HG03280 (cell line): ENCODE results near the gene NOP58.
"Not testable (repeated sequence)": the region's sequence is repeated elsewhere in the genome, so short reads cannot be mapped to it uniquely, and the experiment has no call there.

Experiments used
- ATAC-seq: cut with Tn5 transposase; IDR thresholded peaks from one replicate; pipeline ENCODE4 v1.9.1; 2021; ENCODE audit warnings: mild to moderate bottlenecking, moderate library complexity; ENCODE audit not compliant: unreplicated experiment

The NOP58 gene, protein sequence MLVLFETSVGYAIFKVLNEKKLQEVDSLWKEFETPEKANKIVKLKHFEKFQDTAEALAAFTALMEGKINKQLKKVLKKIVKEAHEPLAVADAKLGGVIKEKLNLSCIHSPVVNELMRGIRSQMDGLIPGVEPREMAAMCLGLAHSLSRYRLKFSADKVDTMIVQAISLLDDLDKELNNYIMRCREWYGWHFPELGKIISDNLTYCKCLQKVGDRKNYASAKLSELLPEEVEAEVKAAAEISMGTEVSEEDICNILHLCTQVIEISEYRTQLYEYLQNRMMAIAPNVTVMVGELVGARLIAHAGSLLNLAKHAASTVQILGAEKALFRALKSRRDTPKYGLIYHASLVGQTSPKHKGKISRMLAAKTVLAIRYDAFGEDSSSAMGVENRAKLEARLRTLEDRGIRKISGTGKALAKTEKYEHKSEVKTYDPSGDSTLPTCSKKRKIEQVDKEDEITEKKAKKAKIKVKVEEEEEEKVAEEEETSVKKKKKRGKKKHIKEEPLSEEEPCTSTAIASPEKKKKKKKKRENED

DNA sequence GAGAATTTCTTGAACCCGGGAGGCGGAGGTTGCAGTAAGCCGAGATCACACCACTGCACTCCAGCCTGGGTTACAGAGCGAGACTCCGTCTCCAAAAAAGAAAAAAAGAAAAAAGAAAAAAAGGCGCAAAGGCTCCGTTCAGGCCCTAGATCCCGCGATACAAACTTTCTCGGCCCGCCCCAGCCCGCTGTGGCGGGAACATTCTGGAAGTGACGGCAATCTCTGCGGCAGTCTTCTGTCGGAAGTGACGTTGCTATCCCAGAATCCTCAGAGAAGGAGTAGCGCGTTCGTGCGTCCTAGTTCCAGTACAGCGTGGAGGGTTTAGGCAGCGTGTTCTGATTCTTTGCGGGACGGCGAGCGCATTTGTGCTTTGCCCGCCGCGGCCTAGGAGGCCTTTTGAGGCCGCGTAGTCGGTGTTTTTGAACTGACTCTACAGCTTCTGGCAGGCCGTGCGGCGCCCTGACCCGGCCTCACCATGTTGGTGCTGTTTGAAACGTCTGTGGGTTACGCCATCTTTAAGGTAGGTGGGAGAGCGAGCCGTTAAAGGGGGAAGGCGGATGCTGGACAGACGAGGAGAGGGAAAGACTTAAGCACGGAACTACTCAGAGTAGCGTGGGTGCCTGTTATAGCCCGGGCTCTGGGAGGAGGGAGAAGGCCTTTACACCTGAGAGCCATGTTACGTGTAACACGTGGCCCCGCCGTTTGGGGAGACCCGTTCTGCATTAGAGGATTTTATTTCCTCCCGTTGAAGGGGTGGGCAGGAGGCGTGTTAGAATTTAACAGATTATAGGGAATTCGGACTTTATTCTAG, at the start of gene NOP58:
Gene NOP58, plus strand, starts transcription at position 297 of the 811 bp plus-strand sequence. Its CDS starts 179 bp downstream, at position 476.
- ATAC-seq: peak; percentile 88

DNA sequence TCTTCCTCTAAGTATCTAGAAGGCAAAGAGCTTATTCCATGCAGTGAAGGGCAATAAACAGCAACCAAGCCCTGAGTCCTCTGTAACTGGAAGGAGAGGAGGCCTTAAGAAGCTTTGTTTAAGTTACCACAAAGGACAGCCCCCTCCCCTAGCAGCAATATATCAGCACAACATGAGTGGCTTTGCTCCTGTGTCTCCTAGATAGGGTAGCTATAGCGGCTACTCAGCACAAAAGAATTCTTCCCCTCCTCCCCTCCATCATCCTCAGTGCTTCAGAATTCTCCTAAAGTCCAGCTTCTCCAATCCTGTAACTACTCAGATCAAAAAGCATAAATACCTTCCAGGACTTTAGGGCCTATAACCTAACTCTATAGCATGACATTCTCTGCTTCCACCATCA, 43.7 kb upstream of the NOP58 start:
- ATAC-seq: no peak

DNA sequence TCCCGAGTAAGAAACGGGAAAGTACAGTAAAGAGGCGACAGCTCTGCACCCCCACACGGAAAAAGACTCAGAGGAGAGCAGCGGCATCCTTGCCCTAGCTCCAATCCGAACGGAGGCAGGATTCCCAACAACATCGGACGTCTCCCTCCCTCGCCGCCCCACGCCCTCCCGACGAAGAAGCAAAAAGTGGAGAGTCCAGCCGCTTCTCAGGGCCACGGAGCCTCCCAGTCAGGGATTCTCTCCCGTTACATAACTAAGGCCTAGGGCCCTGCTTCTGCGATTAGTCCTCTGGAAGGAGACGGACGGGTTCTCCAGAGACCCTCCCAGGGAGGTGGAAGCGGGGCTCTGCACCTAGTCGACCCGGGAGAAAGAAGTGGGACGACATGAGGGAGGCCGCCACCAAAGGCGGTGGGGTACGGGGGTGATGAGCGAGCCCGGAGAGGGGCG, 27.8 kb upstream of the NOP58 start:
- peak; percentile 34 for ATAC-seq

DNA sequence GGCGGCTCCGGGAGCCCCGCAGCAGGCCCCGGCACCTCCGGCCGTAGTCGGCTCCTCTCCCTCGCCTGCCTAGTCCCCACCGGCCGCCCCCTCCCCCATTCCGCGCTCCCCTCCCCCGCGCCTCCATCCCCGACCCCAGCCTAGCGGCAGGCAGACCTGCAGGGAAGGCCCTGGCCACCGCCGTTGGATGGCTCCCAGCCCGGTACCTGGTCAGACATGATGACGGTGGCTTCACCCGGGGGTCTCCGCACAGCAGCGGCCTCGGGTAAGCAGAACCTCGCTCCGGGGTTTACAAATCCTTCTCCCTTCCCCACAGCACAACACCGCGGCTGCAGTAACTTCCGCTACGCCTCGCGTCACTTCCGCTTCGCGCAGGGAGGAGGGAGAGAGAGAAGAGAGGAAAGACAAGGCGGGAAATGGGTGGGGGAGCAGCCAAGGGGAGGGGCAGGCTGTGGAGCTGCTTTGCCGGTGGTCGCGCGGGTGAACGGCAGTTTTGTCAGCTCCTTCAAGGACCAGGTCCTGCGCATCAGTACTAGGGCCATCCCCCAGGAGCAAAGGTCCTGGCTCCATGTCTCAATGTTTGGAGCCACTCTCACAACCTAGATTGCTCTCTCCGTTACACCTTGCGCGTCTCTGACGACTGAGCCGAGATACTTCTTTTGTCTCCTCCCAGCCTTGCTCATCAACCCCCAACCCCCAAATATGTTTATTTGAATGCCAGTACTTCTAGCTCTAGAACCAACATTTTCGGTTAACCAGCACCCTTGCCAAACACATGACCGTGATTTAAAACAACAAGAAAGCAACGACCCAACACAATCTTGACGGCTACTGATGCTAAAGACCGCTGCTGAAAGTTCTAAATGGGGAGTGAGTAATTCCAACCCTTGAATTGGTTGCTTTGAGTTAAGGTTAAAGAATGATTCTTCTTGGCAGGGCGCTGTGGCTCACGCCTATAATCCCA, 27.0 kb upstream of the NOP58 start, which contains the start of gene SUMO1:
Gene SUMO1, minus strand, starts transcription at position 364 of the 964 bp plus-strand sequence. Its CDS starts 146 bp downstream, at position 218.
- peak; percentile 95 for ATAC-seq

DNA sequence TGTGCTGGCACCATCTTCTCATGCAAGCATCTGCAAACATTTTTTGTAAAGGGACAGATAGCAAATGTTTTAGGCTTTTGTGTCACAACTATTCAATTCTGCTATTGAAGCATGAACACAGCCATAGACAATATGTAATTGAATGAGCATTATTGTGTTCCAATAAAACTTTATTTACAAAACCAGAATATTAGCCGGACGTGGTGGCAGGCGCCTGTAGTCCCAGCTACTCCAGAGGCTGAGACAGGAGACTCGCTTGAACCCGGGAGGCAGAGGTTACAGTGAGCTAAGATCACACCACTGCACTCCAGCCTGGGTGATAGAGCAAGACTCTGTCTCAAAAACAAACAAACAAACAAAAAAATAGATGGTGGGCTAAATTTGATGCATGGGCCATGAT, 17.9 kb upstream of the NOP58 start:
- ATAC-seq: not testable (repeated sequence)

DNA sequence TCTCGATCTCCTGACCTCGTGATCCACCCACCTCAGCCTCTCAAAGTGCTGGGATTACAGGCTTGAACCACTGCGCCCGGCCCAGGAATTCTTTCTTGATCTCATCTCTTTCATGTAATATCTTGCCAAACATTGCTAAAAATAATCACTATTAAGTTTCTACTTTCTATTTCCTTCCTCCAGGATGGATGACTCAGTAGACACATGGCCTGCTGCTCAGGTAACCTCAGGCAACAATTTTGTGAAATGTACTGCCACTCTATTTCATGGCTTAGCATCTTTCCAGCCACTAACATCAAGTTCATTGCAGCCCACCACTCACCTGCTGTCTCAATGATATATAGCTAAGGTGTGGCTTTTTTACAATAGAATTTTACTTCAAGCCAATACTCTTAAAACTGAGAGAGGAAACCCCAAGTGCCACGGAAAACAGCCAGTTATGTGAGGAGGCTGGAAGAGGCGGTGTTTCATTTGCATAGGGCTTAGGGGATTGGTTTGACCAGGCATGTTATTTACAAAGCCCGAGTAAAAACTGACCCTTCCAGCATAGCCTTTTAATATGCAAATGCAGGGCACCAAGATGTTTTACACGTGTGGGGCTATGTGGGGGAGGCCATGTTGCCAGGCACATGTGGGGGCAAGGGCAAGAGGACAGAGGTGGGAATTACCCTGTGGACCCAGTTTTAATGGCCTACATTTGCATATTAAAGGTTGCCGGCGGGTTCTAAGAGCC, 15.9 kb upstream of the NOP58 start:
- no peak for ATAC-seq

DNA sequence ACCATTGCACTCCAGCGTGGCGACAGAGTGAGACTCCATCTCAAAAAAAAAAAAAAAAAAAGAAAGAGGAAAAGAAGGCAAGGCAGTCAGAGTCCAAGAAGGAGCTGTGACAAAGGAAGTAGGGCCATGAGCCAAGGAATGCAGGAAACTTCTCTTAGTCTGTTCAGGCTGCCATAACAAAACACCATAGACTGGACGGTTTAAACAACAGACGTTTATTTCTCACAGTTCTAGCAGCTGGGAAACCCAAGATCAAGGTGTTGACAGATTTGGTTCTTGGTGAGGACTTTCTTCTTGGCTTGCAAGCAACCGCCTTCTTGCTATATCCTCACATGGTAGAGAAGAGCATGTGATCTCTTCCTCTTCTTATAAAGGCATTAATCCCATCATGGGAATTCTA, 14.1 kb upstream of the NOP58 start:
- no peak for ATAC-seq

DNA sequence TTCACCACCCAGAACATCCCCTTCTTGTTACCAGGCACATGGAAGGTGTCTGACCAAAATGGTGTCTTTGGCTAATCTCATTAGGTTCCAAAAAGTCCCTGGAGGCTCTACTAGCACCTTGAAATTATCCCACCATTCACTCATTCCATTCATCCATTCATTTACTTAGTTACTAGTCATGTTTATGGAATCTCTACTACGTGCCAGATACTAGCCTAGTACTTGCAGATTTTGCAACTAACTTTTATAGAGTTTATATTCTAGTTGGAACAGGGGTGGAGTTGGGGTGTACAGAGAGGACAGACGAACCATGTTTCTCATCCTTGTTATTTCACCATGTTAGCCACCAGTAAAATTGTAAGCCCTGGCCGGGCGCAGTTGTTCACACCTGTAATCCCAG, 4.0 kb upstream of the NOP58 start:
- no peak for ATAC-seq

DNA sequence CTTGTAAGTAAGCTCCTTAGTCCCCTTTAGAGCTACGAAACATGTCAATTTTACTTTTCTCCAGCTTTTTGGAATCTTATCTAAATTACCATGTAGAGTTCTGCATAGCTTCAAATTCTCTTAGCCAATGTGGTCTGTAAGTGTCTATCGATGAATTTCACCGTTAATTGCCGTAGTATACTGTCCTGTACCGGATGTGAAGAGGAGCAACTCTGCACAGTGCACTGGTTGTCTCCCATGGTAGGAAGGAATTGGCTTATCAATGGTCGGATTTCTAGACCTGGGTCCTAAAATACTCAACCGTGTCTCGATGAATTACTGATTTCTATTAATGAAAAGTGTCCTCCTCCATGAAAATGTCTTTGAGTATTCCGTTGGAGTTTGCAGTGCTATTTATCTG, 1.9 kb downstream of the NOP58 start:
- ATAC-seq: no peak

DNA sequence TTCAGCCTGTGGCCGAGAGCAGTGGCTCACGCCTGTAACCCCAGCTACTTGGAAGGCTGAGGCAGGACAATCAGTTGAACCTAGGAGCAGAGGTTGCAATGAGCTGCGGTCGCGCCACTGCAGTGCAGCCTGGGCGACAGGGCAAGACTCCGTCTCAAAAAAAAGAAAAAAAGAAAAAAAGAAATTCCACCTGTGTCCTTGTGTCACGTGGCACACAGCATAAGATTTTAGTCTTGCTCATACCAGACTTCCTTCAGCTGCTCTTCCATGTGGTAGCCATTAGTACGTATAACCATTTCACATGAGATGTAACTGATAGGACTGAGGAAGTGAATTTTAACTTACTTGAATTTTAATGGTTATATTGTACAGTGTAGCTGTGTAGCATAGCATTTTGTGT, 4.0 kb downstream of the NOP58 start:
- no peak for ATAC-seq

DNA sequence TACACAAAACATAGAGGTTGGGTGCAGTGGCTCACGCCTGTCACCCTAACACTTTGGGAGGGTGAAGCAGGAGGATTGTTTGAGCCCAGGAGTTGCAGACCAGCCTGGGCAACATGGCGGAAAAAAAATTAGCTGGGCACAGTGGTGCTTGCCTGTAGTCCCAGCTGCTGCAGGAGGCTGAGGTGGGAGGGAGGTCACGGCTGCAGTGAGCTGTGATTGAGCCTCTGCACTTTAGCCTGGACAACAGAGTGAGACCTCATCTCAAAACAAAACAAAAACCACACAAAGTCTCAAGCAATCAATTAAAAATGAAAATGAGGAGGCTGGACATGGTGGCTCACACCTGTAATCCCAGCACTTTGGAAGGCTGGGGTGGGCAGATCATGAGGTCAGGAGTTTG, 4.9 kb downstream of the NOP58 start:
- peak; percentile 17 for ATAC-seq

DNA sequence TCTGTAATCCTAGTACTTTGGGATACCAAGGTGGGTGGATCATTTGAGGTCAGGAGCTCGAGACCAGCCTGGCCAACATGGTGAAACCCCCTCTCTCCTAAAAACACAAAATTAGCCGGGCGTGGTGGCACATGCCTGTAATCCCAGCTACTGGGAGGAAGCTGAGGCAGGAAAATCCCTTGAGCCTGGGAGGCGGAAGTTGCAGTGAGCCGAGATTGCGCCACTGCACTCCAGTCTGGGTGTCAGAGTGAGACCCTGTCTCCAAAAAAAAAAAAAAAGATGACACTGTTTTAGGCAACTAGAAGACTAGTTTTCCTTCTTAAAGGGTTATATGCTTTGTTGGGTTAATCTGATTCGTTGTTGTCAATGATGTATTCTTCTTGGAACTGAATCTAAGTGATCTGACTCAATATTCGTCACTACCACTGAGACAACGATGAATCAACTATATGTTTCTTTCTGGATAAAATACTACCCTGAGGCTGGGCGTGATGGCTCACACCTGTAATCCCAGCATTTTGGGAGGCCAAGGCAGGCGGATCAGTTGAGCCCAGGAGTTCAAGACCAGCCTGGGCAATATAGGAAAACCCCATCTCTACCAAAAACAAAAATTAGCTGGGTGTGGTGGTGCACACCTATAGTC, 10.6 kb downstream of the NOP58 start:
- not testable (repeated sequence) for ATAC-seq

DNA sequence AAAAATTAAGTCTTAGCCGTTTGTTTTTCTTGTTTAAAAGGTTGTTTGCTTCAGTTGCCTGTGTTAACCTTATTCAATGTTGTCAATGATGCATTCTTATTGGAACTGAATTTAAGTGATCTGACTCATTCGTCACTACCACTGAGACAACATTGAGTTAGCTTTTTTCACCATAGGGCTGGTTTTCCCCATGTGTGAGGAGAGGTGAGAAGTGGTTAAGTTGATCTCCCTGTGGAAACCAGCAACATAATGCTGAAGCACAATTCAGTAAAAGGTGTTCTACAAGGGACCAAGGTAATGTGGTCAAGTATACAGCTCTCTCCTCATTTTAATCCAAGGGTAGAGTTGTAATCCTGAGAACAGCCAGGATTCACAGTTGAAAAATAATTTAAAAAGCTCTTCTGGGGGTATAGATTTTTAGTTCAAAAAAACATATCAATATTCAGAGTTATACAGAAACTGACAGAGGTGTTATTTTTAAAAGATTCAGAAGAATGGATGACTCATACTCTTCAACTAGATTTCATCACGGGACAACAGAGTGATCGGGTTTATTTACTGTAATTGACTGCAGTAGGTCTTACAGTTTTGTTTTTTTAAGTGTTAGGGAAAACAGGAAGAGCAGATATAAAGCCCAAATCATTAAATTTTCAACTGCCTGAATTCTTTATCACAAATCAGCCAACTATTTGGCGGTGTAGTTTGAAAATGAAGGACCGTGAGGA, 12.6 kb downstream of the NOP58 start:
- ATAC-seq: no peak

DNA sequence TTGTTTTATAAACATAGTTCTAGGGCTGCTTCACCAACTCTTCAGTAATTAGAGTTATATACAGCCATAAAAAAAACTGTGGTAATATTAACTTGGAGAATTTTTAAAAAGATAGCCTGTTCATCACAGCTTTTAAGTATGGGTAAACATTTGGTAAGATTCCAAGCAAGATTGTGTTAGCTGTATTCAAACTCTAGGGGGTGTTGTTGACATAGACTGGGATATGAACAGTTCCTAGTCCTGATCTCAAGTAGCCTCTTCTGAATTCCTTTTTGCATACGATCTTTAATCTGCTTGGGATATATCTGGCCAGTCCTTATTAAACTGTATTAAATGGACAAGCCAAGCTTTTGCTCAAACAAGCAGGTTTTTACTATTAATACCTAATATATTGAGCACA, 13.4 kb downstream of the NOP58 start:
- ATAC-seq: no peak

DNA sequence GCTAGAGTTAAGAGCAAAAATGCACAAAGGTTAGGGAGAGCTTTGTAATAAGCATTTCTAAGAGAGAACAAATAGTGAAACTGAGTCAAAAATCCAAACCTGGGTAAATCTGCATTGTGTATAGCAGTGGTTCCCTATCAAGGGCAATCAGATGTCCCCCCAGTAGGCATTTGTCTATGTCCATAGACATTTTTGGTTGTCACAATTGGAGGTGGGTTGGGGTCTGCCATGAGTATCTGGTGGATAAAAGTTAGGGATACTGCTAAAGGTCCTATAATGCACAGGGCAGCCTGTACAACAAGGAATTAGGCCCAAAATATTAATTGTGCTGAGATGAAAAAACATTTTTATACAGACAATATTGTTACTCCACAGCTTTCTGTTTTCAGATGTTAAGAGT, 21.0 kb downstream of the NOP58 start:
- ATAC-seq: no peak

DNA sequence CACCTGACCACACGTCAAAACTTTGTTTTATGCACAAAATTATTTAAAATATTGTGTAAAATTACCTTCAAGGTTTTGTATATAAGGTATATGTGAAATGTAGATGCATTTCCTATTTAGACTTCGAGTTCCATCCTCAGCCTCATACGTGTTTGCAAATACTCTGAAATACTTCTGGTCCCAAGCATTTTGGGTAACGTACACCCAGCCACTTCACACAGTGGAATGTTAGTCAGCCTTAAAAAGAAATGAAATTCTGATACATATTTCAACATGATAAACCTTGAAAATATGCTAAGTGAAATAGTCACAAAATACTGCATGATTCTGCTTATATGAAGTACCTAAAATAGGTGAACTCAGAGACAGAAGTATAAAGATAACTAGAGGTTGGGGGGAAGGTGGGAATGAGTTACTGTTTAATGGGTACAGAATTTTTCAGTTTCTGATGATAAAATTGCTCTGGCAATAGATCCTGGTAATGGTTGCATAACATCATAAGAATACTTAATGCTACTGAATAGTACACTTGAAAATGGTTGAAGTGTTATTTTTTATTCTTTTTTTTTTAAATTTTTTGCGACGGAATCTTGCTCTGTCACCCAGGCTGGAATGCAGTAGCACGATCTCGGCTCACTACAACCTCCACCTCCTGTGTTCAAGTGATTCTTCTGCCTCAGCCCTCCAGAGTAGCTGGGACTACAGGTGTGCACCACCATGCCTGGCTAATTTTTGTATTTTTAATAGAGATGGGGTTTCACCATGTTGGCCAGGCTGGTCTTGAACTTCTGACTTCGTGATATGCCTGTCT, 24.0 kb downstream of the NOP58 start:
- ATAC-seq: no peak

DNA sequence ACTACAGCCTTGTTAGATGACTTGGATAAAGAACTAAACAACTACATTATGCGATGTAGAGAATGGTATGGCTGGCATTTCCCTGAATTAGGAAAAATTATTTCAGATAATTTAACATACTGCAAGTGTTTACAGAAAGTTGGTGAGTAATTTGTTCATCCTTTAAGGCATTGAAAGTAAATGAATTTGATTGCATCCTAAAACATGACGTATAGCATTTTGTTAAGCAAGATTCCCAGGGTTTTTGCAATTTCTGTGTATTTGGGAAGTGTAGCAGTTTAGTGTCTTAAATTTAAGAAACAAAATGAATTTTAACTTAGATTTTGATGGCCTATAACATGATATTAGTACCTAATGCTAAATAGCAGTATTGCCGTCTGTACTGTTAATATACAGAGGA, 24.8 kb downstream of the NOP58 start:
- no peak for ATAC-seq

DNA sequence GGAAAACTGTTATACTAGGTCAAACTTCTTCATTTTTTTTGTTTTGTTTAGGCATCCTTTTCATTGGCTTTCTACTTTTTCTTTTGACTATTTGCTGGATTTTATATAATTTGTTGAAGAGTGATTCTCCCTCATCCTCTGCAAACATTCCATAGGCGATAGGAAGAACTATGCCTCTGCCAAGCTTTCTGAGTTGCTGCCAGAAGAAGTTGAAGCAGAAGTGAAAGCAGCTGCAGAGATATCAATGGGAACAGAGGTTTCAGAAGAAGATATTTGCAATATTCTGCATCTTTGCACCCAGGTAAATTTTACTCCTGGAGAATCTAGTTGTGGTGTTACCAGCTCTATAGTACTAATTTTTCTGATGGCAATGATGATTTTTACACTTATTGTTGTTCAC, 25.4 kb downstream of the NOP58 start:
- no peak for ATAC-seq
